ENCODE measurements around the gene GAD1. TPM values are rescaled to one million over a fixed set of nuclear protein-coding genes. Genes with fewer than 3 reads are reported as not detected.

GAD1 gene
- total and polyA plus RNA-seq, 2 of the 4 experiments (the other 2 are of a cell fraction) = not detected

GRCh38 chr2:170842785-170843184 is 26.1 kb downstream of the GAD1 start:
- Histone ChIP-seq H3K4me3 (ENCODE audit: insufficient read depth, low read depth, low read length) (no peak overlapping the region), H3K9me3 (ENCODE audit: control insufficient read depth, insufficient read depth, low read length) (no peaks in the 10 kb centered on the region), H3K27me3 (ENCODE audit: control insufficient read depth, insufficient read depth, low read length) (peaks cover 2% of the 10 kb centered on the region; the same call in 1 of the 2 replicates), H2BK15ac (ENCODE audit: low read depth, low read length) (no peak overlapping the region), H3K9me1 (ENCODE audit: insufficient read depth, low read length) (no peaks in the 10 kb centered on the region), H2BK120ac (ENCODE audit: low read depth, low read length) (no peak overlapping the region), H2AK5ac (ENCODE audit: low read depth, low read length) (no peak overlapping the region), H3K4ac (ENCODE audit: low read depth, low read length) (no peak overlapping the region), H2BK5ac (ENCODE audit: low read depth, low read length, poor library complexity, severe bottlenecking) (no peak overlapping the region), H4K91ac (ENCODE audit: insufficient read depth, low read depth, low read length) (no peak overlapping the region), H2AFZ (replicated peaks; ENCODE audit: low read length, poor library complexity) (no peak overlapping the region), H4K5ac (ENCODE audit: low read depth, low read length) (no peak overlapping the region), H3K56ac (ENCODE audit: extremely low read depth, insufficient read depth, low read length) (no peak overlapping the region), H3K36me3 (ENCODE audit: control insufficient read depth, insufficient read depth, low read length) (no peaks in the 10 kb centered on the region), H3K23ac (ENCODE audit: low read depth, low read length) (no peak overlapping the region), H4K8ac (ENCODE audit: low read depth in 2 of 2, low read length in 2 of 2) (no peak overlapping the region), H3K27ac (ENCODE audit: insufficient read depth, low read length) (no peak overlapping the region), H3K4me2 (ENCODE audit: low read depth, low read length) (no peak overlapping the region), H3K4me1 (ENCODE audit: control insufficient read depth, insufficient read depth, low read length) (no peaks in the 10 kb centered on the region), H2BK20ac (ENCODE audit: low read depth, low read length) (no peak overlapping the region), H3K18ac (ENCODE audit: low read depth, low read length) (no peak overlapping the region), H3K79me1 (ENCODE audit: low read depth in 1 of 2, low read length in 2 of 2) (no peaks in the 10 kb centered on the region), H2AK9ac (replicated peaks; ENCODE audit: low read depth, low read length, poor library complexity) (no peak overlapping the region), H3K9ac (ENCODE audit: low read depth, low read length) (no peak overlapping the region), H3K14ac (replicated peaks; ENCODE audit: low read depth, low read length) (no peak overlapping the region), H4K20me1 (ENCODE audit: insufficient read depth, low read length) (no peaks in the 10 kb centered on the region)
- no CpG with 5 or more reads among the region's 2 CpGs for WGBS, 2 experiments (ENCODE audit: extremely low coverage in 2 of 2, insufficient read length in 1 of 2)
- dilution Hi-C loops (cut with HindIII; ENCODE audit: low sequenced_read_pairs, unreplicated experiment) = no loop called here
- ChIA-PET CTCF (no interaction called here), POLR2A (ENCODE audit: unreplicated experiment) (no interaction called here)
- TF ChIP-seq NFE2L2 (IDR thresholded peaks at IDR 0.05; ENCODE audit: low read depth, low read length) (no peak), FOS (IDR thresholded peaks at IDR 0.05; ENCODE audit: low read depth, low read length) (no peak), RFX5 (IDR thresholded peaks at IDR 0.05; ENCODE audit: low read depth, low read length) (no peak), SMC3 (IDR thresholded peaks at IDR 0.05; ENCODE audit: low read depth, low read length) (no peak), POLR2A (IDR thresholded peaks at IDR 0.05; ENCODE audit: low read depth, low read length) (no peak), RCOR1 (IDR thresholded peaks at IDR 0.05; ENCODE audit: insufficient replicate concordance, low read length) (no peak), CEBPB (IDR thresholded peaks at IDR 0.05; ENCODE audit: low read depth, low read length) (no peak), ELK1 (IDR thresholded peaks at IDR 0.05; ENCODE audit: borderline replicate concordance, low read depth, low read length) (no peak), MXI1 (IDR thresholded peaks at IDR 0.05; ENCODE audit: borderline replicate concordance, low read depth, low read length) (no peak), USF2 (IDR thresholded peaks at IDR 0.05; ENCODE audit: low read depth, low read length) (no peak), MAFK (IDR thresholded peaks at IDR 0.05; ENCODE audit: low read depth, low read length) (no peak), CTCF (conservative IDR thresholded peaks at IDR 0.05; ENCODE audit: low read depth, low read length) (no peak), RAD21 (IDR thresholded peaks at IDR 0.05; ENCODE audit: low read length) (no peak), BHLHE40 (IDR thresholded peaks at IDR 0.05; ENCODE audit: low read depth, low read length) (no peak), CHD1 (IDR thresholded peaks at IDR 0.05; ENCODE audit: low read depth, low read length) (no peak), MAZ (IDR thresholded peaks at IDR 0.05; ENCODE audit: borderline replicate concordance, low read depth, low read length) (no peak)
- ATAC-seq (ENCODE audit: low read depth) (no peak), DNase-seq (no peak)
- no TSS peak for BruUV-seq (replicated peaks)
- in situ Hi-C loops (cut with MboI; ENCODE audit: low sequenced_read_pairs) = no loop called here
- intact Hi-C loops (cut with micrococcal nuclease) = no loop called here

All from IMR-90 (cell line).